Activated CD8-positive, alpha-beta T cell treated with anti-CD3 and anti-CD28 coated beads, Interleukin-2, amount 10 ng/mL, durations not matched to agents 7 days and 5 days (primary cell): ENCODE results near the gene FOXD4L3. TPM values are rescaled to one million over a fixed set of nuclear protein-coding genes. Genes with fewer than 3 reads are reported as not detected.
"Not testable (repeated sequence)": the region's sequence is repeated elsewhere in the genome, so short reads cannot be mapped to it uniquely, and the experiment has no call there.

Experiments
- ATAC-seq: fragments of 150-1000 bp; cut with Tn5 transposase; one replicate; pipeline ENCODE4 v1.10.0; 2021; ENCODE audit warnings: moderate library complexity
- CTCF ChIA-PET: fragments of 350-600 bp; sonication (Branson Sonifier 250); formaldehyde crosslinking; loops from one replicate; lab custom pipeline; 2021; ENCODE audit warnings: antibody characterized with exemption; lab: Charles Lee
- POLR2A ChIA-PET: fragments of 350-600 bp; sonication (Branson Sonifier 250); formaldehyde crosslinking; loops from one replicate; lab custom pipeline; 2021; ENCODE audit warnings: antibody characterized with exemption; lab: Charles Lee
- DNase-seq: peaks from one replicate; pipeline ENCODE4 v3.0.0-alpha.2; 2020
- H3K27ac Mint-ChIP-seq: one replicate; pipeline ENCODE4 v1.8.0; 2021; ENCODE audit warnings: mild to moderate bottlenecking, mixed read lengths
- H3K27me3 Mint-ChIP-seq: one replicate; pipeline ENCODE4 v1.8.0; 2021; ENCODE audit warnings: low read depth, mixed read lengths
- H3K36me3 Mint-ChIP-seq: one replicate; pipeline ENCODE4 v1.8.0; 2021; ENCODE audit warnings: low read depth, mixed read lengths
- H3K4me1 Mint-ChIP-seq: one replicate; pipeline ENCODE4 v1.8.0; 2021; ENCODE audit warnings: low read depth, mixed read lengths
- H3K4me3 Mint-ChIP-seq: one replicate; pipeline ENCODE4 v1.8.0; 2021; ENCODE audit warnings: mild to moderate bottlenecking, mixed read lengths
- H3K9me3 Mint-ChIP-seq: one replicate; pipeline ENCODE4 v1.8.0; 2022; ENCODE audit warnings: mixed read lengths; ENCODE audit not compliant: insufficient read depth
- total RNA-seq, 2 experiments: library from RNA; stranded (reverse); gene quantifications; one replicate each; pipeline ENCODE4 v1.2.3, GENCODE V29; 2021

The FOXD4L3 gene
- total RNA-seq, 2 experiments from 2014 or later = 0.13 to 0.29 TPM

GRCh38 chr9:68324518-68324917 is 21.9 kb downstream of the FOXD4L3 start:
- H3K27me3 Mint-ChIP-seq, CTCF ChIA-PET, ATAC-seq, H3K27ac Mint-ChIP-seq, H3K9me3 Mint-ChIP-seq, DNase-seq, H3K4me1 Mint-ChIP-seq, H3K36me3 Mint-ChIP-seq, H3K4me3 Mint-ChIP-seq, POLR2A ChIA-PET: not testable (repeated sequence)

GRCh38 chr9:68329106-68329505 is 26.4 kb downstream of the FOXD4L3 start:
- H3K27ac Mint-ChIP-seq, H3K4me1 Mint-ChIP-seq, POLR2A ChIA-PET, H3K9me3 Mint-ChIP-seq, H3K4me3 Mint-ChIP-seq, H3K36me3 Mint-ChIP-seq, CTCF ChIA-PET, H3K27me3 Mint-ChIP-seq, DNase-seq, ATAC-seq: not testable (repeated sequence)

- H3K9me3 Mint-ChIP-seq, H3K4me1 Mint-ChIP-seq, CTCF ChIA-PET, H3K27me3 Mint-ChIP-seq, DNase-seq, H3K27ac Mint-ChIP-seq, H3K4me3 Mint-ChIP-seq, H3K36me3 Mint-ChIP-seq, ATAC-seq, POLR2A ChIA-PET: not testable (repeated sequence)
These were observed 28.0 kb downstream of the FOXD4L3 start for GRCh38 chr9:68330531-68331173.

- H3K27ac Mint-ChIP-seq, H3K4me3 Mint-ChIP-seq, CTCF ChIA-PET, H3K4me1 Mint-ChIP-seq, H3K36me3 Mint-ChIP-seq, H3K9me3 Mint-ChIP-seq, POLR2A ChIA-PET, ATAC-seq, H3K27me3 Mint-ChIP-seq, DNase-seq: not testable (repeated sequence)
These were observed 29.5 kb downstream of the FOXD4L3 start for GRCh38 chr9:68332122-68332521.

GRCh38 chr9:68335935-68336334 is 33.3 kb downstream of the FOXD4L3 start:
- H3K27ac Mint-ChIP-seq, H3K4me3 Mint-ChIP-seq, H3K36me3 Mint-ChIP-seq, CTCF ChIA-PET, H3K9me3 Mint-ChIP-seq, ATAC-seq, DNase-seq, H3K4me1 Mint-ChIP-seq, POLR2A ChIA-PET, H3K27me3 Mint-ChIP-seq: not testable (repeated sequence)

- H3K36me3 Mint-ChIP-seq = not testable (repeated sequence)
These were observed 34.1 kb downstream of the FOXD4L3 start for GRCh38 chr9:68336639-68337339.

GRCh38 chr9:68338000-68338399 is 35.3 kb downstream of the FOXD4L3 start:
- not testable (repeated sequence) for ATAC-seq

More at GRCh38 chr9:68336639-68337339, 34.1 kb downstream of the FOXD4L3 start:
- H3K4me1 Mint-ChIP-seq, DNase-seq, CTCF ChIA-PET, H3K27ac Mint-ChIP-seq, H3K27me3 Mint-ChIP-seq, H3K4me3 Mint-ChIP-seq, H3K9me3 Mint-ChIP-seq, POLR2A ChIA-PET, ATAC-seq: not testable (repeated sequence)

GRCh38 chr9:68342265-68343025 is 39.8 kb downstream of the FOXD4L3 start:
- H3K36me3 Mint-ChIP-seq, H3K27me3 Mint-ChIP-seq, POLR2A ChIA-PET, H3K27ac Mint-ChIP-seq, H3K9me3 Mint-ChIP-seq, H3K4me1 Mint-ChIP-seq, H3K4me3 Mint-ChIP-seq, DNase-seq: not testable (repeated sequence)
- CTCF ChIA-PET = interaction anchor here (2.0 kb wide), 1 partner anchor 166 kb away, joined by 5 read pairs; no protein-coding TSS in a partner anchor
- peak; percentile 68 for ATAC-seq

More at GRCh38 chr9:68338000-68338399, 35.3 kb downstream of the FOXD4L3 start:
- H3K36me3 Mint-ChIP-seq, POLR2A ChIA-PET, H3K9me3 Mint-ChIP-seq, CTCF ChIA-PET, H3K4me3 Mint-ChIP-seq, DNase-seq, H3K4me1 Mint-ChIP-seq, H3K27ac Mint-ChIP-seq, H3K27me3 Mint-ChIP-seq: not testable (repeated sequence)

GRCh38 chr9:68343242-68343641 is 40.6 kb downstream of the FOXD4L3 start:
- CTCF ChIA-PET = interaction anchor here (2.0 kb wide), 1 partner anchor 165 kb away, joined by 5 read pairs; no protein-coding TSS in a partner anchor
- H3K4me3 Mint-ChIP-seq, H3K27ac Mint-ChIP-seq, H3K27me3 Mint-ChIP-seq, DNase-seq, ATAC-seq, H3K4me1 Mint-ChIP-seq, H3K9me3 Mint-ChIP-seq, H3K36me3 Mint-ChIP-seq, POLR2A ChIA-PET: not testable (repeated sequence)

- ATAC-seq, H3K27me3 Mint-ChIP-seq, H3K4me1 Mint-ChIP-seq, H3K36me3 Mint-ChIP-seq, H3K27ac Mint-ChIP-seq, DNase-seq, POLR2A ChIA-PET, H3K9me3 Mint-ChIP-seq, H3K4me3 Mint-ChIP-seq: not testable (repeated sequence)
- CTCF ChIA-PET = interaction anchor here (2.0 kb wide), 1 partner anchor 165 kb away, joined by 5 read pairs; no protein-coding TSS in a partner anchor
These were observed 41.3 kb downstream of the FOXD4L3 start for GRCh38 chr9:68343992-68344391.

- CTCF ChIA-PET, DNase-seq, H3K9me3 Mint-ChIP-seq, ATAC-seq, H3K4me1 Mint-ChIP-seq, H3K4me3 Mint-ChIP-seq, H3K27ac Mint-ChIP-seq, POLR2A ChIA-PET, H3K36me3 Mint-ChIP-seq: not testable (repeated sequence)
- peaks cover 15% of the 10 kb centered on the region for H3K27me3 Mint-ChIP-seq
These were observed 49.0 kb downstream of the FOXD4L3 start for GRCh38 chr9:68351689-68352088.
